Measurements from ENCODE around the gene MUC5AC.

GRCh38 chr11:1234771-1235305, 77.1 kb downstream of the MUC5AC start:
- TF ChIP-seq EZH2 (IDR thresholded peaks at IDR 0.05; ENCODE audit: low read length, missing control alignments), result no peak
- TF ChIP-seq, protein P1, sequence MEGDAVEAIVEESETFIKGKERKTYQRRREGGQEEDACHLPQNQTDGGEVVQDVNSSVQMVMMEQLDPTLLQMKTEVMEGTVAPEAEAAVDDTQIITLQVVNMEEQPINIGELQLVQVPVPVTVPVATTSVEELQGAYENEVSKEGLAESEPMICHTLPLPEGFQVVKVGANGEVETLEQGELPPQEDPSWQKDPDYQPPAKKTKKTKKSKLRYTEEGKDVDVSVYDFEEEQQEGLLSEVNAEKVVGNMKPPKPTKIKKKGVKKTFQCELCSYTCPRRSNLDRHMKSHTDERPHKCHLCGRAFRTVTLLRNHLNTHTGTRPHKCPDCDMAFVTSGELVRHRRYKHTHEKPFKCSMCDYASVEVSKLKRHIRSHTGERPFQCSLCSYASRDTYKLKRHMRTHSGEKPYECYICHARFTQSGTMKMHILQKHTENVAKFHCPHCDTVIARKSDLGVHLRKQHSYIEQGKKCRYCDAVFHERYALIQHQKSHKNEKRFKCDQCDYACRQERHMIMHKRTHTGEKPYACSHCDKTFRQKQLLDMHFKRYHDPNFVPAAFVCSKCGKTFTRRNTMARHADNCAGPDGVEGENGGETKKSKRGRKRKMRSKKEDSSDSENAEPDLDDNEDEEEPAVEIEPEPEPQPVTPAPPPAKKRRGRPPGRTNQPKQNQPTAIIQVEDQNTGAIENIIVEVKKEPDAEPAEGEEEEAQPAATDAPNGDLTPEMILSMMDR (conservative IDR thresholded peaks at IDR 0.05 in 1 of 2, IDR thresholded peaks at IDR 0.05 in 1 of 2; ENCODE audit: low read depth in 1 of 2, low read length in 2 of 2), result no peak
